Stomach (tissue), 9 donors: Measurements from ENCODE around the gene RBMX. TPM values are rescaled to one million over a fixed set of nuclear protein-coding genes. Genes with fewer than 3 reads are reported as not detected.

Experiments
- DNase-seq, 2 donors: peaks; one replicate each; pipeline versions ENCODE4 v3.0.0 to v3.0.0-alpha.2; 2013 to 2019
- H3K27ac ChIP-seq, 5 donors: fragments of 200-600 bp in 4 of 5; sonication (generic) in 4 of 5; one replicate each; pipeline ENCODE4 v1.5.1; 2013 to 2019; ENCODE audit warnings: mild to moderate bottlenecking in 1 of 5, moderate library complexity in 1 of 5
- H3K27me3 ChIP-seq, 3 donors: fragments of 200-600 bp; sonication (generic); one replicate each; pipeline ENCODE4 v1.5.1; 2017 to 2019; ENCODE audit warnings: mixed run types in 1 of 3
- H3K36me3 ChIP-seq, 4 donors: fragments of 200-600 bp; sonication (generic); 1 replicate in 3 of 4; 2 replicates in 1 of 4; pipeline ENCODE4 v1.5.1; 2016 to 2019
- H3K4me1 ChIP-seq, 4 donors: fragments of 200-600 bp; sonication (generic); one replicate each; pipeline ENCODE4 v1.5.1; 2016 to 2019
- H3K4me3 ChIP-seq, 4 donors: fragments of 200-600 bp; sonication (generic) in 3 of 4; one replicate each; pipeline ENCODE4 v1.5.1; 2016 to 2019; ENCODE audit warnings: mild to moderate bottlenecking in 1 of 4
- H3K9me3 ChIP-seq, 4 donors: fragments of 200-600 bp; sonication (generic); one replicate each; pipeline ENCODE4 v1.5.1; 2016 to 2019
- CTCF ChIP-seq, 7 experiments: fragments of 450-650 bp in 4 of 7; fragments of 200-600 bp in 3 of 7; sonication (generic) in 3 of 7; IDR thresholded peaks; one replicate each; pipeline ENCODE4 v1.5.1; 2016 to 2019; ENCODE audit warnings: antibody characterized with exemption in 7 of 7, control low read depth in 2 of 7, mild to moderate bottlenecking in 1 of 7
- EP300 ChIP-seq: sonication (generic); formaldehyde crosslinking; IDR thresholded peaks from one replicate; pipeline ENCODE4 v1.6.1; 2017; ENCODE audit warnings: antibody characterized with exemption
- POLR2A ChIP-seq, 4 donors: fragments of 450-650 bp; IDR thresholded peaks; one replicate each; pipeline ENCODE4 v1.6.1; 2016; ENCODE audit warnings: antibody characterized with exemption in 4 of 4, control low read depth in 2 of 4, mild to moderate bottlenecking in 1 of 4, moderate library complexity in 1 of 4
- POLR2AphosphoS5 ChIP-seq, 3 donors: sonication (generic); formaldehyde crosslinking; IDR thresholded peaks; one replicate each; pipeline ENCODE4 v1.6.1; 2016; ENCODE audit warnings: antibody characterized with exemption in 3 of 3
- WGBS, 5 donors: extraction: QIAGEN DNeasy Blood & Tissue Kit in 3 of 5; methylation state at CpG; one replicate each; pipeline versions ENCODE4 v1.1.5 to v1.1.7; 2013 to 2018; 5-methylcytosine and 5-hydroxymethylcytosine counted together
- intact Hi-C: fragments of 100-400 bp; cut with DNase I; formaldehyde crosslinking; loops from one replicate; pipeline ENCODE4 v1.15.1; 2023; ENCODE audit warnings: low total_unique reads
- polyA plus RNA-seq, 3 donors: library from polyadenylated mRNA; stranded (reverse); fragments of 200-250 nt; gene quantifications; one replicate each; pipeline ENCODE4 v1.2.3, GENCODE V29; 2013
- total RNA-seq, 5 donors: library from RNA; depleted of rRNA; stranded (reverse); fragments of >200 nt; gene quantifications; one replicate each; pipeline versions ENCODE4 v1.1.0 to v1.2.3, GENCODE V29; 2014 to 2016
- donor health status: healthy with polysubstance abuse.
- donor health status: Bipolar disorder and iron deficiency.
- donor health status: healthy.

RBMX gene
- total and polyA plus RNA-seq, 8 donors = 68.1 to 245 (median 124) TPM

- H3K4me3 ChIP-seq = no peak overlapping the region
- no peaks in the 10 kb centered on the region for H3K9me3 ChIP-seq
- intact Hi-C loops = no loop called here
- WGBS, 5 donors = 60 to 78% (median 74%) methylated on average over 5 of the region's 5 CpGs
- peaks cover 0 to 17% (median 0%) of the 10 kb centered on the region in 4 donors for H3K4me1 ChIP-seq
- H3K36me3 ChIP-seq = peaks cover 24 to 89% (median 83%) of the 10 kb centered on the region in 4 donors
- no peaks in the 10 kb centered on the region for H3K27me3 ChIP-seq
- DNase-seq = no peak
- no peak overlapping the region for H3K27ac ChIP-seq
- no peak for TF ChIP-seq EP300
- no peak for TF ChIP-seq POLR2AphosphoS5 (IDR thresholded peaks at IDR 0.05)
- TF ChIP-seq CTCF (IDR thresholded peaks at IDR 0.05) = no peak
- TF ChIP-seq POLR2A (IDR thresholded peaks at IDR 0.05) = no peak
Measured at GRCh38 chrX:136872091-136872700, 8.3 kb downstream of the RBMX start.

- Histone ChIP-seq H3K36me3 (peaks cover 10 to 68% (median 65%) of the 10 kb centered on the region in 4 donors), H3K4me3 (no peak overlapping the region), H3K27me3 (no peaks in the 10 kb centered on the region), H3K4me1 (peaks cover 0 to 17% (median 0%) of the 10 kb centered on the region in 4 donors), H3K27ac (no peak overlapping the region), H3K9me3 (no peaks in the 10 kb centered on the region)
- DNase-seq = no peak
- intact Hi-C loops = no loop called here
- WGBS, 5 donors = 80 to 95% (median 90%) methylated on average over 1 of the region's 1 CpG
- no peak for TF ChIP-seq POLR2A (IDR thresholded peaks at IDR 0.05)
- no peak for TF ChIP-seq EP300
- no peak for TF ChIP-seq POLR2AphosphoS5 (IDR thresholded peaks at IDR 0.05)
Measured at GRCh38 chrX:136870064-136870463, 10.5 kb downstream of the RBMX start.

GRCh38 chrX:136868283-136869055 lies 12.1 kb downstream of the RBMX start:
- no peak for TF ChIP-seq EP300
- no peak for TF ChIP-seq POLR2AphosphoS5 (IDR thresholded peaks at IDR 0.05)
- no peak for TF ChIP-seq POLR2A (IDR thresholded peaks at IDR 0.05)
- TF ChIP-seq CTCF (IDR thresholded peaks at IDR 0.05) = no peak
- H3K27ac ChIP-seq = no peak overlapping the region
- no peak for DNase-seq
- H3K36me3 ChIP-seq = peaks cover 5 to 63% (median 56%) of the 10 kb centered on the region in 4 donors
- intact Hi-C loops = no loop called here
- H3K9me3 ChIP-seq = no peaks in the 10 kb centered on the region
- H3K4me3 ChIP-seq = no peak overlapping the region
- H3K4me1 ChIP-seq = peaks cover 0 to 9% (median 0%) of the 10 kb centered on the region in 4 donors
- WGBS, 5 donors = 89 to 96% (median 93%) methylated on average over 9 of the region's 9 CpGs
- H3K27me3 ChIP-seq = no peaks in the 10 kb centered on the region

GRCh38 chrX:136867518-136867917 lies 13.0 kb downstream of the RBMX start:
- intact Hi-C loops = no loop called here
- Histone ChIP-seq H3K27ac (peak overlapping the region in 1 of 5 donors; percentile 12), H3K4me1 (peaks cover 0 to 9% (median 0%) of the 10 kb centered on the region in 4 donors), H3K27me3 (no peaks in the 10 kb centered on the region), H3K36me3 (peaks cover 5 to 69% (median 57%) of the 10 kb centered on the region in 4 donors), H3K4me3 (no peak overlapping the region), H3K9me3 (no peaks in the 10 kb centered on the region)
- 40 to 73% (median 57%) methylated on average over 3 of the region's 3 CpGs for WGBS, 5 donors
- DNase-seq = no peak
- TF ChIP-seq POLR2AphosphoS5 (IDR thresholded peaks at IDR 0.05) = no peak
- no peak for TF ChIP-seq POLR2A (IDR thresholded peaks at IDR 0.05)
- no peak for TF ChIP-seq CTCF (IDR thresholded peaks at IDR 0.05)
- TF ChIP-seq EP300 = no peak
